Stimulated activated CD8-positive, alpha-beta memory T cell treated with anti-CD3 and anti-CD28 coated beads, Interleukin-7, amount 100 ng/mL, for 48 hours (primary cell): Measurements from ENCODE around the gene TFDP1.
"Not testable (repeated sequence)": the region's sequence is repeated elsewhere in the genome, so short reads cannot be mapped to it uniquely, and the experiment has no call there.

Source experiments
- DNase-seq, 2 donors: peaks; one replicate each; pipeline ENCODE4 v3.0.0-alpha.2; 2020; ENCODE audit warnings: low read depth in 1 of 2; ENCODE audit errors: extremely low read depth in 1 of 2

The TFDP1 gene

GRCh38 chr13:113611996-113612395 lies 27.4 kb downstream of the TFDP1 start:
- no peak for DNase-seq

- no peak for DNase-seq
Observed at GRCh38 chr13:113612607-113613006, 28.1 kb downstream of the TFDP1 start.

- no peak for DNase-seq
Observed at GRCh38 chr13:113613789-113614379, 29.3 kb downstream of the TFDP1 start.

GRCh38 chr13:113616281-113616906 lies 31.8 kb downstream of the TFDP1 start:
- DNase-seq = no peak

- no peak for DNase-seq
Observed at GRCh38 chr13:113616991-113617749, 32.6 kb downstream of the TFDP1 start.

GRCh38 chr13:113617961-113618360 lies 33.4 kb downstream of the TFDP1 start:
- DNase-seq = no peak

- no peak for DNase-seq
Observed at GRCh38 chr13:113618455-113618854, 33.9 kb downstream of the TFDP1 start.

- DNase-seq = no peak
Observed at GRCh38 chr13:113620036-113620796, 35.7 kb downstream of the TFDP1 start.

- DNase-seq = no peak
Observed at GRCh38 chr13:113621046-113621445, 36.5 kb downstream of the TFDP1 start.

GRCh38 chr13:113621498-113621897 lies 36.9 kb downstream of the TFDP1 start:
- DNase-seq = not testable (repeated sequence)

- DNase-seq = not testable (repeated sequence)
Observed at GRCh38 chr13:113621986-113622550, 37.5 kb downstream of the TFDP1 start.

- DNase-seq = no peak
Observed at GRCh38 chr13:113622791-113623490, 38.4 kb downstream of the TFDP1 start.

GRCh38 chr13:113623491-113624234 lies 39.1 kb downstream of the TFDP1 start:
- DNase-seq = no peak

GRCh38 chr13:113624235-113624587 lies 39.7 kb downstream of the TFDP1 start:
- DNase-seq = no peak

GRCh38 chr13:113624640-113625304 lies 40.2 kb downstream of the TFDP1 start:
- not testable (repeated sequence) for DNase-seq

- no peak for DNase-seq
Observed at GRCh38 chr13:113625965-113626721, 41.6 kb downstream of the TFDP1 start.

- DNase-seq = no peak
Observed at GRCh38 chr13:113627136-113627535, 42.6 kb downstream of the TFDP1 start.
